Keratinocyte (primary cell): ENCODE measurements around the gene GNG4.

Experiments used
- CTCF ChIP-seq, 3 experiments: IDR thresholded peaks in 1 of 3; conservative IDR thresholded peaks in 1 of 3; optimal IDR thresholded peaks in 1 of 3; 2 replicates in 2 of 3; 3 replicates in 1 of 3; pipeline versions ENCODE3 to v1.5.1; 2011; ENCODE audit warnings: low read length in 3 of 3, mild to moderate bottlenecking in 3 of 3, moderate library complexity in 2 of 3, control low read depth in 1 of 3, inconsistent platforms in 1 of 3; ENCODE audit not compliant: insufficient read depth in 2 of 3; ENCODE audit errors: extremely low read depth in 1 of 3
- EZH2 ChIP-seq: IDR thresholded peaks from one replicate; pipeline ENCODE4 v1.6.1; 2012; ENCODE audit warnings: inconsistent platforms, mild to moderate bottlenecking, low read length, moderate library complexity

- TF ChIP-seq CTCF (optimal IDR thresholded peaks at IDR 0.05 in 1 of 3, IDR thresholded peaks at IDR 0.05 in 1 of 3, conservative IDR thresholded peaks at IDR 0.05 in 1 of 3; ENCODE audit: extremely low read depth in 1 of 3, insufficient read depth in 2 of 3, low read length in 3 of 3) (no peak), EZH2 (no peak)
Observed at GRCh38 chr1:235575597-235575996, 74.0 kb downstream of the GNG4 start.
